GM18909 (cell line): ENCODE measurements around the gene MCRIP2.
"Not testable (repeated sequence)": the region's sequence is repeated elsewhere in the genome, so short reads cannot be mapped to it uniquely, and the experiment has no call there.

Source experiments
- ATAC-seq: cut with Tn5 transposase; IDR thresholded peaks from one replicate; pipeline ENCODE4 v1.9.1; 2021; ENCODE audit warnings: mild to moderate bottlenecking; ENCODE audit not compliant: unreplicated experiment, poor library complexity

MCRIP2 gene

GRCh38 chr16:678858-679813 lies 37.5 kb downstream of the MCRIP2 start:
- peak; percentile 10 for ATAC-seq

DNA sequence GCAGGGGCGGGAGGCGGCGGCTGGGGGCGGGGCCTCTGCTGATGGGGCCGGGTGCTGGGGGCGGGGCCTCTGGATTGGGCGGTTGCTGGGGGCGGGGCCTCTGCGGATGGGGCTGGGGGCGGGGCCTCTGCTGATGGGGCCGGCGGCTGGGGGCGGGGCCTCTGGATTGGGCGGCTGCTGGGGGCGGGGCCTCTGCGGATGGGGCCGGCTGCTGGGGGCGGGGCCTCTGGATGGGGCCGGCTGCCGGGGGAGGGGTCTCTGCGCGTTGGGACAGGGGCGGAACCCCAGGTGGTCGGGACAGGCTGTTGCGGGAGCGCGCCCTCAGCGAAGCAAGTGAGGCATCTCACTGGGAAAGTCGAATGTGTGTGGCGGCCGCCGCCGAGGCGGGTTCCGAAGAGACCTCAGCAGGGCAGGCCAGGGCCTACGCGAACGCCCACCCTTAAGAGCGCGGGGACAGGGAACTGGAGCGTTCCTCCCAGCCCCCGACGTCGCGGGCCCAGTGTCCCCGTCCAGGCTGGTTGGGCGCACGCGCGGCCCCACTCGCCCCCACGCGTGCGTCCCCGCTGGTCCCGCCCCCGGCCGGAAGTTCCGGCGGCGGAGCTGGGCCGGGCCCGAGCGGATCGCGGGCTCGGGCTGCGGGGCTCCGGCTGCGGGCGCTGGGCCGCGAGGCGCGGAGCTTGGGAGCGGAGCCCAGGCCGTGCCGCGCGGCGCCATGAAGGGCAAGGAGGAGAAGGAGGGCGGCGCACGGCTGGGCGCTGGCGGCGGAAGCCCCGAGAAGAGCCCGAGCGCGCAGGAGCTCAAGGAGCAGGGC lies 38.4 kb downstream of the MCRIP2 start, which contains the start of gene STUB1:
Gene STUB1, plus strand, starts transcription at position 597 of the 811 bp plus-strand sequence. Its CDS starts 116 bp downstream, at position 713.
- peak; percentile 42 for ATAC-seq

DNA sequence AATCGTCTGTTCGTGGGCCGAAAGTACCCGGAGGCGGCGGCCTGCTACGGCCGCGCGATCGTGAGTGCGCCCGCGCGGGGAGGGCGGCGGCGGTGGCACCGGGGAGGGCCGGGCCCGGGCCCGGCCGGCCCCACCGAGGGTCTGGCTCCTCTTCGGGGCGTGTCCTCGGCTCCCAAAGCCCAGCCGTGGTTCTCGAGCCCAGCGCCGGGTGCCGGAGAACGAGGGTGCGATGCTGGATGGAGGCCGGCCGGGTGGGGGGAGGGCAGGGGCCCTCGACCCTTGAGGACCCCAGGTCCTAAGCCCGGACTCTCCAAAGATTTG lies 39.0 kb downstream of the MCRIP2 start:
- ATAC-seq, result no peak

DNA sequence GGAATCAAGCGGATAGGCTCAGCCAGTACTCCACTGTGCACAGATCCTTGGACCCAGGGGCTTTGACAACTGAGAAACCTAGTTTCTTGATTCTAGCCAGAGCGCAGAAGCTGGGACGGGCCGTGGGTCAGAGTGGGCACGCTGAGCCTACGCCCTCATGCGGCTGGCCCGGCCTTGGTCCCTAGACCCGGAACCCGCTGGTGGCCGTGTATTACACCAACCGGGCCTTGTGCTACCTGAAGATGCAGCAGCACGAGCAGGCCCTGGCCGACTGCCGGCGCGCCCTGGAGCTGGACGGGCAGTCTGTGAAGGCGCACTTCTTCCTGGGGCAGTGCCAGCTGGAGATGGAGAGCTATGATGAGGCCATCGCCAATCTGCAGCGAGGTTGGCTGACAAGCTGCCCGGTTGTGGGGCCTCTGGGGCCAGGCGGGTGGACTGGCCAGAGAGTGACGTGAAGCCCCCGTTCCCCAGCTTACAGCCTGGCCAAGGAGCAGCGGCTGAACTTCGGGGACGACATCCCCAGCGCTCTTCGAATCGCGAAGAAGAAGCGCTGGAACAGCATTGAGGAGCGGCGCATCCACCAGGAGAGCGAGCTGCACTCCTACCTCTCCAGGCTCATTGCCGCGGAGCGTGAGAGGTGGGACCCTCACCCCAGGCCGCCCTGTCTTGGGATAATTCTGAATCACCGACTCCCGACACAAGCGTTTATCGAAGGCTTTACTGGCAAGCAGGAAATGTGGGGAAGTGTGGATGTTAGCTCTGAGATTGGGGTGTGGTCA lies 39.5 kb downstream of the MCRIP2 start:
- ATAC-seq, result no peak

DNA sequence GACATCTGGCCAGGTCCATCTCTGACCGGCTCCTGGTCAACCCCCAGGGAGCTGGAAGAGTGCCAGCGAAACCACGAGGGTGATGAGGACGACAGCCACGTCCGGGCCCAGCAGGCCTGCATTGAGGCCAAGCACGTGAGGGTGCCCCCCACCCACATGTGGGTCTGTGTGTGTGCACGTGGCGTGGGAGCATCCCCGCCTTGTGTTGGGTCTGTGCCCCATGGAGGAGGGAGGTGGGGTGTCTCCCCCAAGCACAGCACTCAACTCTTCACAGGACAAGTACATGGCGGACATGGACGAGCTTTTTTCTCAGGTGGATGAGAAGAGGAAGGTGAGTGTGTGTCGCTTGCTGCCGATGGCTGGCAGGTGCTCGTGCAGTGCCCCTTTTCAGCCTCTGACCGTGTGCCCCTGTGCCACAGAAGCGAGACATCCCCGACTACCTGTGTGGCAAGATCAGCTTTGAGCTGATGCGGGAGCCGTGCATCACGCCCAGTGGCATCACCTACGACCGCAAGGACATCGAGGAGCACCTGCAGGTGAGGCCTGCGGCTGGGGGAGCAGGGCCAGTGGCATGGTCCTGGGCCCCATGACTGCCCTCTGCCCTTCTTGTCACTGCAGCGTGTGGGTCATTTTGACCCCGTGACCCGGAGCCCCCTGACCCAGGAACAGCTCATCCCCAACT lies 40.3 kb downstream of the MCRIP2 start:
- ATAC-seq, result no peak

DNA sequence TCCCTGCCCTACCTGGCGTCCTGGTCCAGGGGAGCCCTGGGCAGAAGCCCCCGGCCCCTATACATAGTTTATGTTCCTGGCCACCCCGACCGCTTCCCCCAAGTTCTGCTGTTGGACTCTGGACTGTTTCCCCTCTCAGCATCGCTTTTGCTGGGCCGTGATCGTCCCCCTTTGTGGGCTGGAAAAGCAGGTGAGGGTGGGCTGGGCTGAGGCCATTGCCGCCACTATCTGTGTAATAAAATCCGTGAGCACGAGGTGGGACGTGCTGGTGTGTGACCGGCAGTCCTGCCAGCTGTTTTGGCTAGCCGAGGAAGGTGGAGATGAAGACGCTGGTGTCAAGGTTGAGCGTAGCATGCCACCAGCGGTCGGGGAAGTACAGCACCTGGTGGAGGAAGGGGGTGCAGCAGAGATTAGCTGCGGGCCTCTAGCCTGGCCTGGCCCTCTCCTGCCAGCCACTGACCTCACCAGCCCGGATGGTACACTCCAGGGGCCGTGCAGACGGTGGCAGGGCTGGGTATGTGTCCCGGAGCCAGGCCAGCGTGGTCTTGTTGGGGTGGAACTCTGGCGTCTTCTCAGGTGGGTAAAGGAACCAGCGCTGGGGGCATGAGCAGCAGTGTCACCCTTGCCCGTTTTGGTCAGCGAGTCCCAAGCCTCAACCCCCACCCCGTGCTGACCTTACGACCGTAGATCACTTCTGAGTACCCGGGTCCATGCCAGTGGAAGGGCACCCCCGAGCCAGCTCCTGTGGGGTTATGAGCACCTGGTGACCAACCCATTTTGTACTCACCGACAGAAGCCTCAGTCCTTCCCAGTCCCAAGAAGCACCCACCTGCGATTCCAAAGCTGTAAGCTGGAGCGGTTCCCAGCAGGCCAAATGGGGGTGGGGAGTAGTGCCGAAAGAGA lies 41.1 kb downstream of the MCRIP2 start:
- ATAC-seq, result no peak

DNA sequence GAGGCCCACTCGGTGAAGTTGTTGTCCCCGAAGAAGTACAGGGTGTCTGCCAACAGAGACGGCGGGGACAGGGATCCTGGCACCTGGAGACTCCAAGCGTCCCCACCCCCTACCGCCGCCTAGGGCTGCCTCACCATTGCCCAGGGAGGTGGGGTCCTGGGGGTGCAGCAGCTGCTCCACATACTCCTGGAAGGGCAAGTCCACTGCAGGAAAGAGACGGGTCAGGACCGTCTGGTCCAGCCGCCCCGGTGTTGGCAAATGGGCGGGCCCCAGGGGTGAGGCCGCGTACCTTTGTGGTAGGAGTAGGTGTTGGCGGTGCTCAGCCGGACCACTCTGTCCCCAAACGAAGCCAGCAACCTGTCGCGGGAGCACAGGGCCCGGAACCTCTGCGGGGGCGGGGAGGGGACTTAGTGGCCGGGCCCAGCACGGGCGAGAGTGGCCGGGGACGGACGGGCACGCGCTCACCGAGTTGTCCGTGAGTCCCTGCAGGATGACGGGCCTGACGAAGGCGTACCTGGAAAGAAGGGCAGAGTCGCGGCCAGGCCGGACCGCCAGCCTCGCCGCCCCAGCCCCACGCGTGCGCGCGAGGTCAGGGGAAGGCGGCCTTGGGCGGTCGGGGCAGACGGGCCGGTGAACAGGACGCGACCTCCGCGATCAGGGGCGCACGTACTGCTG lies 41.9 kb downstream of the MCRIP2 start:
- ATAC-seq, result no peak

DNA sequence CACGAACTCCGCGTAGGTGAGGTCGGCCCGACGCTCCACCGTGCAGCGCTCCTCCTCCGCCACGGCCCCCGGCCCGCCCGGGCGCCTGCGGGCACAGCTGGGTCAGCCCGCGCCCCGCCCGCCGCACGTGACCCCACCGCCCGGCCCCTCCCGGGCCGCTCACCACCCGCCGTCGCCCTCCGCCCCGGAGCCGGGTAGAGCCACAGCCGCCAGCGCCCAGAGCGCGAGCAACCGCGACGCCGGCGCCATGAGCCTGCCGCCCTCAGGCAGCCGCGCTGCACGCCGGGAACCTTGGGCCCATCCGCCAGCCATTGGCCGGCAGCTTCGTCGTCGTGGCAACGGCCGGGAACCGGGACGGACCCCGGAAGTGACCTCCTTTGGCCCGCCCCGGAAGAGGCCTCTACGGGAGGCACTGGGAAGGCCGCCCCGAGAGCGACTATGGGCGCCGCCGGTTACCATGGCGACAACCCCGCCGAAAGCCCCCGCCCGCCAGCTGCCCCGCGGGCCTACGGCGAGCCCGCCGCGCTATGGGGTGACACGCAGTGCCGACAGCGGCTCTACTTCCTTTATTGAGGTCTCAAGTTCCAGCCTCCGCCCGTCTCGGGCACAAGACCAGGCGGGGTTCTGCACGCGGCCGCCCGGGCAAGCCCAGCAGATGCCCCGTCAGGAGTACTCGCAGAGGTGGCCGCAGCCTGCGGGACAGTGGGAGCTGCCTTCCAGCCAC lies 42.6 kb downstream of the MCRIP2 start, which contains the start of gene JMJD8:
Gene JMJD8, minus strand, starts transcription at position 264 of the 724 bp plus-strand sequence. Its CDS starts 15 bp downstream, at position 249.
- ATAC-seq, result peak; percentile 67

GRCh38 chr16:684961-685696 lies 43.5 kb downstream of the MCRIP2 start:
- ATAC-seq, result no peak

DNA sequence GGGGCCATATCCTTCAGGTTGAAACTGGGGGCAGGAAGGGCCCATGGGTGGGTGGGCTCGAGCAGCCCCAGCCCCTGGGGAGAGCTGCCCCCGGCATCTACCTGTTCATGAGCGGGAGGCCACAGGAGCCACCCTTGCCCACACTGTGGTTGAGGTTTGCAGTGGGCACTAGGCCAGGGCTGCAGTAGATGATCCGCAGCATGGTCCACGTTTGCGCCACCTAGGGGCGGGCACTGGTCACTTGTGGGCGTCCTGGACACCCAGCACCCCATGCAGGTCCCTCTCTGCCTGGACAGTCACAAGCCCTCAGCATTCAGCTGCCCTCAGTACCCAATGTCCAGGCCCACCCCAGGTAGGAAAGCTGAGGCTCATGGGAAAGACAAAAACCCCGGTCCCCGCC lies 44.3 kb downstream of the MCRIP2 start:
- no peak for ATAC-seq

DNA sequence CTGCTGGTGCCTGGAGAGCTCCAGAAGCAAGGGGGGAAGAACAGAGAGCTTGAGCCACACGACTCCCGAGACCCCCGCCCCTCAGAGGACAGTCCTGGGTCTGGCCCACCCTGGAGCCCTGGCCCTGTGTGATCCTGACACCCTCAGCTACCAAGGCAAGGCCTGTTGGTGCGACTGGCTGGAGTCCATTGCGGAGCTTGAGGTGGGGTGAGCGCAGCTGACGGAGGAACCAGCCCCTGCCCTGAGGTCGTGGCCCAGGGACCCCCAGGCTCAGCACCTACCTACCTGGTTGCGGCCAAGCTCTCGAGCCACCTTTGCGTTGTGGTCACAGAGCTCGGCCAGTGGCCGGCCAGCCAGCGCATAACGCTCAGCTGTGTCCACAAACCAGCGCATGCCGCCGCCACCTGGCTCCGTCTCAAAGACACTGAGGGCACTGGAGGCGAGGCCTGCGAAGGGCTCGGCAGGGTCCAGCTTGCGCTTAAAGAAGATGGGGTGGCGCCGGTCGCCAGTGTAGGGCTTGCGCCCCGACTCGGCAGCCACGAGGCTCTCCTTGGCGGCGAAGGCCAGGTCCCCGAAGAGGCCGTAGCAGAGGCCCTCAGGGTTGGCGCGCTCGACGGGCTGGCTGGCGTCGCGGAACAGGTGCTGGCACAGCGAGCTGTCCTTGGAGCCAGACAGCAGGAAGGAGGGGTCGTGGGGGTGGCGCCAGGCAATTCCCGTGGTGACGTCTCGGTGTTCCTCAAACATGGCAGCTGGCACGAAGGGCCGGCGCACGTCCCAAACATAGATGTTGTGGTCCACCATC lies 45.0 kb downstream of the MCRIP2 start:
- ATAC-seq, result no peak

DNA sequence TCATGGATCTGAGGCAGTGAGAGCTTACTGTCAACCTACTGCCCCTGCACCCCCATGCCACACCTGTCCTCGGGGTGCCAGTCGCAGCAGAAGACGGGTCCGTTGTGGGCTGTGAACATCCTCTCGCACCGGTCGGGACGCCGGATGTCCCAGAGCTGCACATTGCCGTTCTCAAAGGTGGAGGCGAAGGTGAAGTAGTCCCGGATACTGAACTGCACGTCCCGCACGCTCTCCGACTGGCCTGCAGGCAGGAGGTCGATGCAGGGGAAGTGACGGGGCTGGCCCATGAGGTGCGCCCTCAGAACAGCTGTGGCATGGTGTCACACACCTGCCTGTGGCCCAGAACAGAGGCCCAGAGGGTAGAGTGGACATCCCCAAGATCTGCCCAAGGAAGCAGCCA lies 45.9 kb downstream of the MCRIP2 start:
- ATAC-seq, result no peak

DNA sequence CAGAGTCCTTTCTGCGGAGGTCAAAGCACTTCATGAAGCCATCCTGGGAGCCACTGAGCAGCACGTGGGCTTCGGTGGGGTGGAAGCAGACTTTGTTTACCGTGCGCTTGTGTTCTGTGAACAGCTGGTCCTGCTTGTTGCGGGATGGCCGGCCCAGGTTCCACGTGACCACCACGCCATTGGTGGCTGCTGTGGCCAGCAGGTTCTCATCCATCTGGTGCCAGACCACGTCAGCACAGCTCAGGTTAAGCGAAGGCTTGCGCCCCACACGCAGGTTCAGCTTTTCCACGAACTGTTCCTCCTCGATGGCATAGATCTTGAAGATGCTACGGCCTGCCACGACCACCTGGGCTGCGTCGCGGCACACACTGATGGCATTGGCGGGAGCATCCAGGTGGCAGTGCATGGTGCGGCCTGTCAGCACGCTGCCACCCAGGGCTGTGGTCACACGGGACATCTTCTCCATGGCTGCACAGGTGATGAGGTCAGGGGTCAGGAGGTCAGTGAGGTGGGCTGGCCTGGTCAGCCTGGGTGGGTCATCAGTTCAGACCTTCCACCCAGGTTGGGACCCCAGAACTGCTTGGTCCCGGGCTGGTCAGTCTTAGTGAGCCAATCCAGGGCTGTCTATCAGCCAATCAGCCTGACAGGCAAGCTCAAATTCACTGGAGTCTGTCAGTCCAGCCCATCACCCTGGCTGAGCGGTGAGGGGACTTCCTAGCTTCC lies 47.7 kb downstream of the MCRIP2 start:
- no peak for ATAC-seq

DNA sequence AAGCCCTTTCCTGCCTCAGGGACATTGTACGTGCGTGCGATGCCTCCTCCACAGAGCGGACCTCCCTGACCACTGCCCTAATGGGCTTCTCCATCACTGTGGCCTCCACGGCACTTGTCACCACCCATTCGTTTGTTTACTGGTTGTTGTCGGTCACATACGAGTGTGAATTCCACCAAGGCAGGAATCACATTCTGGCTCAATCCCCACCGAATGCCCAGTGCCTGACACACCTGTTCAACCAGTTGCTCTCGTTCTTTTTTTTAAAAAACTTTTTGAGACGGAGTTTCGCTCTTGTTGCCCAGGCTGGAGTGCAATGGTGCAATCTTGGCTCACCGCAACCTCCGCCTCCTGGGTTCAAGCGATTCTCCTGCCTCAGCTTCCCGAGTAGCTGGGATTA lies 49.6 kb downstream of the MCRIP2 start:
- not testable (repeated sequence) for ATAC-seq

DNA sequence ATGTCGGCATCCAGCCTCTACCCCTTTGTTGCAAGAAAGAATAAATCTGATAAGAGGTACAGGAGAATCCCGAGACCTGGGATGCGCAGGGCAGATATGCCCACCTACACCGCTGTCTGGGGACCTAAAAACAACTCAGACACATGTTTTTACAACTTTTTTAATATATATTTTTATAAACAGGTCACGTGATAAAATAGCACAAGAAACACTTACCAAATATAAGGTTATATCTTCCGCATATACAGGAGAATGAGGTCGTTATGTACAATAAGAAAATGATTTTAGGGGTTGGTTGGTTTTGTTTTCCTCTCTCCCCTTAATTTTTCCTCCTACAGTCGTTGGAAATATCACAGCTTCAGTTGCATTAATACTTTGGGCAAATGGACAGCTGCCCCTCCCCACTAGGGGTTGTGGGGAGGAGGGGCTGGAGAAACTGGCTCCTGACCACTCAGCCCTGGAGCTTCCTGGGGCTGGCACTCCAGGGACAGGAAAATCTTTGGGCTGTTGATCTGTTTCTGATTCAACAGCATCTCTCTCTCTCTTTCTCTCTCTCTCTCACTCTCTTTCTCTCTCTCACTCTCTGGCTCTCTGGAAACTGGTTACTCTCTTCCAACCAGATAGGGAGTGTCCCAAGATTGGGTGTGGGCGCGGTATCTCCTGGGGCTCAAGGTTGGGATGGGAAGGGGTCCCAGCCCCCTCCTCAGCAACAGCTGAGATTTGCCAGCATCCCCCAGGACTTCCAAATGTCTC lies 50.9 kb downstream of the MCRIP2 start:
- ATAC-seq, result no peak
